CD8-positive, alpha-beta memory T cell (primary cell): ENCODE data around the gene SUPT5H. TPM values are rescaled to one million over a fixed set of nuclear protein-coding genes. Genes with fewer than 3 reads are reported as not detected.

Experiments used
- CTCF ChIA-PET: fragments of 350-600 bp; sonication (Branson Sonifier 250); formaldehyde crosslinking; loops from one replicate; lab custom pipeline; 2021; ENCODE audit warnings: antibody characterized with exemption; lab: Charles Lee
- POLR2A ChIA-PET: fragments of 350-600 bp; sonication (Branson Sonifier 250); formaldehyde crosslinking; loops from one replicate; lab custom pipeline; 2021; ENCODE audit warnings: antibody characterized with exemption; lab: Charles Lee
- DNase-seq, 5 donors: peaks; one replicate each; pipeline versions ENCODE4 v3.0.0 to v3.0.0-alpha.2; 2020 to 2022; ENCODE audit warnings: mixed read lengths in 1 of 5
- H3K27ac ChIP-seq: one replicate; pipeline ENCODE4 v1.7.0; 2013; ENCODE audit warnings: low read depth, mild to moderate bottlenecking, low read length, moderate library complexity
- H3K27me3 ChIP-seq: 2 replicates; pipeline ENCODE4 v1.7.0; 2013; ENCODE audit warnings: low read length, mild to moderate bottlenecking; ENCODE audit not compliant: insufficient read depth, poor library complexity, severe bottlenecking
- H3K36me3 ChIP-seq: 2 replicates; pipeline ENCODE4 v1.7.0; 2013; ENCODE audit warnings: mild to moderate bottlenecking, low read length, moderate library complexity; ENCODE audit not compliant: insufficient read depth
- H3K4me1 ChIP-seq: 2 replicates; pipeline ENCODE4 v1.7.0; 2013; ENCODE audit warnings: mild to moderate bottlenecking, low read length, moderate library complexity; ENCODE audit not compliant: insufficient read depth
- H3K4me3 ChIP-seq: 2 replicates; pipeline ENCODE4 v1.7.0; 2013; ENCODE audit warnings: mild to moderate bottlenecking, low read length
- H3K9me3 ChIP-seq: 2 replicates; pipeline ENCODE4 v1.7.0; 2013; ENCODE audit warnings: mild to moderate bottlenecking, low read length
- H3K27ac Mint-ChIP-seq, 8 donors: one replicate each; pipeline ENCODE4 v1.8.0; 2020 to 2021; ENCODE audit warnings: mixed read lengths in 8 of 8, mild to moderate bottlenecking in 6 of 8, inconsistent platforms in 3 of 8, moderate library complexity in 3 of 8
- H3K27me3 Mint-ChIP-seq, 2 donors: one replicate each; pipeline ENCODE4 v1.8.0; 2020 to 2021; ENCODE audit warnings: mixed read lengths in 2 of 2, mild to moderate bottlenecking in 1 of 2, moderate library complexity in 1 of 2
- H3K36me3 Mint-ChIP-seq, 3 donors: one replicate each; pipeline ENCODE4 v1.8.0; 2020 to 2021; ENCODE audit warnings: mixed read lengths in 3 of 3, inconsistent platforms in 1 of 3, mild to moderate bottlenecking in 1 of 3
- H3K4me1 Mint-ChIP-seq, 3 donors: one replicate each; pipeline ENCODE4 v1.8.0; 2020 to 2021; ENCODE audit warnings: mixed read lengths in 3 of 3, inconsistent platforms in 1 of 3, mild to moderate bottlenecking in 1 of 3
- H3K4me3 Mint-ChIP-seq, 7 donors: one replicate each; pipeline ENCODE4 v1.8.0; 2020 to 2021; ENCODE audit warnings: mixed read lengths in 7 of 7, mild to moderate bottlenecking in 6 of 7, moderate library complexity in 4 of 7, inconsistent platforms in 2 of 7
- H3K9me3 Mint-ChIP-seq, 5 donors: one replicate each; pipeline ENCODE4 v1.8.0; 2020 to 2022; ENCODE audit warnings: mixed read lengths in 5 of 5, mild to moderate bottlenecking in 3 of 5, moderate library complexity in 2 of 5, inconsistent platforms in 1 of 5
- polyA plus RNA-seq: library from polyadenylated mRNA; unstranded; fragments of 300-500 nt; fragmentation: Illumina TruSeq; gene quantifications from one replicate; pipeline ENCODE4 v1.2.3, GENCODE V29; 2021
- total RNA-seq, 2 experiments: library from RNA; stranded (reverse); gene quantifications; one replicate each; pipeline ENCODE4 v1.2.3, GENCODE V29; 2021

The SUPT5H gene
- total and polyA plus RNA-seq, 3 experiments from 2014 or later: 115 to 196 (median 190) TPM

DNA sequence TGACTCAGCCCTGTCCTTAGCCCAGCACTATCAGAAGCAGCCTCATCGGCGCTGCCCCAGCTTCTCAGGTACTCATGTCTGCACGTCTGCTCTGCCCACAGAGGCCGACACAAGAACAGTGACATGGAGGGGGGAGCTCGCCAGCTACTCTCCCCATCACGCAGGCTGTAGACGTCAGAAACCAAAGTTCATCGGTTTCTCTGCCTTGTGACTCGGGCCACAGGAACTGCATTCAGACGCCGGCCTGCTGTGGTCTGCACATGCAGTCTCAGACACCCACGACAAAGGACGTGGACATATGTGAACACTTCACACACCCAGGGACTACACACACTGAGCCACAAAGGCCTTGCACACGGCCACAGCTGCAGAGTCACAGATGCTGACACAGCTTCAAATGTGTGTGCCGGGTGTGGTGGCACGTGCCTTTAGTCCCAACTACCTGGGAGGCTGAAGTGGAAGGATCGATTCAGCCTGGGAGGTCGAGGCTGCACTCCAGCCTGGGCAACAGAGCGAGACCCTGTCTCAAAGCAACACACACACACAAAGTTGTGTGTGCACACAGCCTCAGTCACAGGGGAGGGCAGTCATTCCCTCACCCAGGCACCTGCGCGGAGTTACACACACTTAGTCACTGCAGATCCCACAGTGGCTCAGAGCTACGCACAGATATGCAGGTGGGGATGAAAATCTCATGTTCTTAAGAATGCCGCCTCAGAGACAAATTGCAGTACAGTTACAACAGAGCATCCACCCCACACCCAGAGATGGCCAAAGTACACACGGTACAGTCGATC is 43.6 kb upstream of the SUPT5H start:
- Mint-ChIP-seq H3K36me3 (peaks cover 0 to 17% (median 0%) of the 10 kb centered on the region in 3 donors), H3K4me1 (peaks cover 53 to 88% (median 71%) of the 10 kb centered on the region in 3 donors), H3K9me3 (peaks cover 0 to 1% (median 0%) of the 10 kb centered on the region in 5 donors), H3K27ac (peak overlapping the region; percentile 96 to 100 (median 99)), H3K4me3 (peak overlapping the region; percentile 77 to 89 (median 80)), H3K27me3 (peaks cover 0 to 3% of the 10 kb centered on the region in 2 donors)
- no peaks in the 10 kb centered on the region for H3K27me3 ChIP-seq
- H3K36me3 ChIP-seq: peaks cover 5% of the 10 kb centered on the region
- CTCF ChIA-PET: interaction anchor here (0.8 to 8.9 kb wide), 7 partner anchors 10 to 279 kb away, joined by 3 to 207 read pairs (median 6); partner anchors contain the start of genes MED29, PAF1, PLEKHG2 and RPS16
- no peaks in the 10 kb centered on the region for H3K9me3 ChIP-seq
- peak overlapping the region; percentile 99 for H3K27ac ChIP-seq
- POLR2A ChIA-PET: interaction anchor here (0.5 to 3.1 kb wide), 11 partner anchors 7 to 192 kb away, joined by 3 to 38 read pairs (median 4); partner anchors contain the start of genes MED29, PAF1, PLEKHG2 and RPS16
- peaks cover 88% of the 10 kb centered on the region for H3K4me1 ChIP-seq
- H3K4me3 ChIP-seq: peak overlapping the region; percentile 10
- DNase-seq: peak; percentile 81 to 96 (median 89)

DNA sequence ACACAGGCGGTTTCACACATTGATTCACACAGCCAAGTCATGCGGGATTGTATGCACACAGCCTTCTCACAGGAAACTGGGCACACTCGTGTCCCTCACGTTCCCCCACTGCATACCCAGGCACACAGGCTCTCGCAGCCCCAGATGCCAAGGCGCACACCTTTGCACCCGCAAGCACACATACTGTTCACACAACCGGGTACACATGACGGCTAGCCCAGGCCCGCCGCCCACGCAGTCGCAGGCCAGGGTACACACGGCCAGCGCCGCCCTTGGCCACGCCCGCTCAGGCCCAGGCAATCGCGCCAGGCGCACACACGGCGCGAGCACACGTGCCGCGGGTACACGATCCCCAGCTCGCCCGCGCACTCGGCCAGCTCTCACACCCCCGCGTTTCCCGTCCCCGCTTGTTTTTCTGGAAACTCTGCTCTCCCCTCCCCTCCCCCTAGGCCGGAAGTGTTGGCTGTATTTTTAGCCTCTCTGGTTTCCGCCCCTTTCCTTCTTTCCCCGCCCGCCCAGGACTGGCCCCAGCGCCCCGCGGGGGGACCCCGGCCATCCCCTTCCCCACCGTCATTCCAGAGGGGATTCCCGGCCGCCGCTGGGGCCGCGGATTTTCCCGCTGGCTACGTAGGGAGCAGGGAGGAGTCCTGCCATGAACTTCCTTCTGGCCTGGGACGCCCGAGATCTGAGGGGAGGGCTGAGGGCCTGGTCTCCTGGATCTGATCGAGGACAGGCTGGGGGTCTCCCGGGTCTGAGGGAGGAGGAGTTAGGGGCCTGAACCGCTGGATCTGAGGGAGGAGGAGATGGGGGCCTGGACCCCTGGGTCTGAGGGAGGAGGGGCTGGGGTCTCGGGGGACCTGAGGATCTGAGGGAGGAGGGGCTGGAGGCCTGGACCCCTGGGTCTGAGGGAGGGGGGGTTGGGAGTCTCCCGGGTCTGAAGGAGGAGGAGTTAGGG is 42.8 kb upstream of the SUPT5H start:
- H3K27ac Mint-ChIP-seq: peak overlapping the region; percentile 96 to 100 (median 99)
- no peaks in the 10 kb centered on the region for H3K9me3 ChIP-seq
- H3K27me3 ChIP-seq: no peaks in the 10 kb centered on the region
- POLR2A ChIA-PET: interaction anchor here (0.6 to 3.1 kb wide), 9 partner anchors 9 to 68 kb away, joined by 3 to 38 read pairs (median 5); partner anchors contain the start of genes MED29, PAF1, PLEKHG2 and RPS16
- H3K27ac ChIP-seq: peak overlapping the region; percentile 99
- CTCF ChIA-PET: interaction anchor here (1.8 to 8.9 kb wide), 3 partner anchors 9 to 33 kb away, joined by 6 to 207 read pairs (median 7); partner anchors contain the start of genes MED29, PAF1, PLEKHG2 and RPS16
- peaks cover 1% of the 10 kb centered on the region for H3K36me3 ChIP-seq
- peaks cover 0 to 6% (median 0%) of the 10 kb centered on the region in 5 donors for H3K9me3 Mint-ChIP-seq
- H3K4me3 ChIP-seq: peak overlapping the region; percentile 87
- peaks cover 84% of the 10 kb centered on the region for H3K4me1 ChIP-seq
- peaks cover 0 to 9% of the 10 kb centered on the region in 2 donors for H3K27me3 Mint-ChIP-seq
- peak; percentile 78 to 90 (median 84) for DNase-seq
- H3K36me3 Mint-ChIP-seq: peaks cover 0 to 19% (median 2%) of the 10 kb centered on the region in 3 donors
- H3K4me3 Mint-ChIP-seq: peak overlapping the region; percentile 77 to 89 (median 80)
- peaks cover 53 to 84% (median 68%) of the 10 kb centered on the region in 3 donors for H3K4me1 Mint-ChIP-seq

DNA sequence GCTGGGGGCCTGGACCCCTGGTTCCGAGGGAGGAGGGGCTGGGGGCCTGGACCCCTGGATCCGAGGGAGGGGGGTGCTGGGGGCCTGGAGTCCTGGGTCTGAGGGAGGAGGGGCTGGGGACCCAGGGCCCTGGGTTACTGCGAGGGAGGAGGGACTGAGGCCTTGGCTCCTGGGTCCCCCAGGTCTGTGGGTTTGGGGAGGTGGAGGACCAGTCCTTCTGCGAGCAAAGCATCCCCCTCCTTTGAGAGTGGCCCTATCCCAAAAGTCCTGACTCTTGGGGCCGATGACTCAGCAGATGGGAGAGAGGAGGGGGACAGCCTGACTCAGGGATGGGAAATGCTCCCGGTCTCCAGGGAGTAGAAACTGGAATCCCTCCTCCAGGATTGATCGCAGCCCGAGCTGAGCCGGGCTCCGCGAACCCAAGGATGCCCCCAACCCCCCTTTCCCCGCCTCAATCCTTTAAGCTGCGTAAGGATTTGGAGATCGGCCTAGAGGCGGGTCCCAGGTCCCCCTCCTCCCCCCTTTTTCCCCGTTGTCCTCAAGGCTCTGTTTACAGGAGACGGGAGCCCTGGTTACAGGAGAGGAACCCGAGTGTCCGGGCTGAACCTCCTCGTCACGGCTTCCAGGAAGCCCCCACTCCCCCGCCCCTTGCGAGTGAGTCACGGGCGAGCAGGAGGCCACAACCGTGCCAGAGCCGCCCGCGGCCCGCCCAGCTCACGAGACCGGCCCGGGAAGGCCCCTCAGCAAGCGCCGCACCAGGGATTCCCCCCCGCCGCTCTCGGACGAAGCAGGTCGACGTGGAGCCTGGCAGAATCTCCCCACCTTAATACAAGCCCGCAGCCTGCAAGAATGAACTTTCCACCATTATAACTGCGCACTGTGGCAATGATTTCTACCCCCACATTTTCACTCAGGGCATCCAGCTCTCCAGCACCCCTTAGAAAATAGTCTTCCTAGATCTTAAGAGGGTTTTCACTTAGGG is 41.8 kb upstream of the SUPT5H start:
- CTCF ChIA-PET: interaction anchor here (0.5 to 8.9 kb wide), 4 partner anchors 8 to 477 kb away, joined by 3 to 207 read pairs (median 4); partner anchors contain the start of genes MED29, PAF1 and PLEKHG2
- no peaks in the 10 kb centered on the region for H3K9me3 ChIP-seq

DNA sequence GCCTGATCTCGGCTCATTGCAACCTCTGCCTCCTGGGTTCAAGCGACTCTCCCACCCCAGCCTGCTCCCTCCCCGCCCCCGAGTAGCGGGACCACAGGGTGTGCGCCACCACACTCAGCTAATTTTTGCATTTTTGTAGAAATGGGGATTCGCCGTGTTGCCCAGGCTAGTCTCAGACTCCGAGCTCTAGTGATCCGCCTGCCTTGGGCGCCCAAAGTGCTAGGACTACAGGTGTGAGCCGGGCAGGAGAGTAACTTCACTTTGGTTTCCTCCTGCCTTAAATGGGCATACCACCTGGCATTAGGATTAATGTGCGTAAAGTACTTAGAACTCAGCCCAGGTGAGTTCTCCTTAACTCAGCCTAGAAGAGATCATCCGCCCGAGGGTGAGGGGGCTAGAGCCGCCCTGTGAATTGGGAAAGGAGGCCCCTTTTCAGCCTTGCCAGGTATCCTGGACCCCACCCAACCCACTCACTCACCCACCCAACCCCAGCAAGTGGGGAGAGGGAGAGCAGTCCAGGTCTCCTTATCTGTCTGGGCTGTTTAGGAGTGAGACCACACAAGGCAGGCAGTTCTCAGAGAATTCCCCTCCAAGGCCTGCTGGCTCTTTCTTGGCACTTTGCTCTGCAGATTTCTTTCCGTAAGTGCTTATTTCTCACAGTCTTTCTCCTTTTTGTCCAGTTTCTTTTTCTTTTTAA is 40.0 kb upstream of the SUPT5H start:
- Mint-ChIP-seq H3K36me3 (peaks cover 13 to 32% (median 13%) of the 10 kb centered on the region in 3 donors), H3K9me3 (peaks cover 0 to 15% (median 6%) of the 10 kb centered on the region in 5 donors), H3K27ac (peak overlapping the region; percentile 94 to 100 (median 99)), H3K4me1 (peaks cover 46 to 67% (median 57%) of the 10 kb centered on the region in 3 donors), H3K4me3 (peak overlapping the region; percentile 46 to 94 (median 92)), H3K27me3 (peaks cover 0 to 31% of the 10 kb centered on the region in 2 donors)
- CTCF ChIA-PET: interaction anchor here (4.2 kb wide), 1 partner anchor 8 kb away, joined by 70 read pairs; no protein-coding TSS in a partner anchor
- Histone ChIP-seq H3K9me3 (no peaks in the 10 kb centered on the region), H3K4me3 (peak overlapping the region; percentile 45), H3K27me3 (no peaks in the 10 kb centered on the region), H3K27ac (peak overlapping the region; percentile 85), H3K36me3 (peaks cover 14% of the 10 kb centered on the region), H3K4me1 (peaks cover 60% of the 10 kb centered on the region)
- POLR2A ChIA-PET: interaction anchor here (0.6 to 4.3 kb wide), 3 partner anchors 8 to 118 kb away, joined by 3 to 96 read pairs (median 5); no protein-coding TSS in a partner anchor
- DNase-seq: peak in 1 of 5 donors; percentile 53

More for the DNA sequence above, 41.8 kb upstream of the SUPT5H start:
- H3K4me1 Mint-ChIP-seq: peaks cover 49 to 76% (median 64%) of the 10 kb centered on the region in 3 donors
- Histone ChIP-seq H3K27ac (peak overlapping the region; percentile 99), H3K27me3 (no peaks in the 10 kb centered on the region), H3K36me3 (peaks cover 11% of the 10 kb centered on the region), H3K4me1 (peaks cover 74% of the 10 kb centered on the region), H3K4me3 (peak overlapping the region; percentile 87)
- peaks cover 0 to 18% of the 10 kb centered on the region in 2 donors for H3K27me3 Mint-ChIP-seq
- H3K4me3 Mint-ChIP-seq: peak overlapping the region; percentile 77 to 89 (median 80)
- H3K27ac Mint-ChIP-seq: peak overlapping the region; percentile 96 to 100 (median 99)
- peaks cover 9 to 25% (median 9%) of the 10 kb centered on the region in 3 donors for H3K36me3 Mint-ChIP-seq
- POLR2A ChIA-PET: interaction anchor here (1.0 to 1.8 kb wide), 4 partner anchors 9 to 32 kb away, joined by 4 to 6 read pairs (median 5); partner anchors contain the start of genes MED29, PAF1, PLEKHG2 and RPS16
- H3K9me3 Mint-ChIP-seq: peaks cover 0 to 12% (median 1%) of the 10 kb centered on the region in 5 donors
- DNase-seq: peak; percentile 93 to 99 (median 98)

DNA sequence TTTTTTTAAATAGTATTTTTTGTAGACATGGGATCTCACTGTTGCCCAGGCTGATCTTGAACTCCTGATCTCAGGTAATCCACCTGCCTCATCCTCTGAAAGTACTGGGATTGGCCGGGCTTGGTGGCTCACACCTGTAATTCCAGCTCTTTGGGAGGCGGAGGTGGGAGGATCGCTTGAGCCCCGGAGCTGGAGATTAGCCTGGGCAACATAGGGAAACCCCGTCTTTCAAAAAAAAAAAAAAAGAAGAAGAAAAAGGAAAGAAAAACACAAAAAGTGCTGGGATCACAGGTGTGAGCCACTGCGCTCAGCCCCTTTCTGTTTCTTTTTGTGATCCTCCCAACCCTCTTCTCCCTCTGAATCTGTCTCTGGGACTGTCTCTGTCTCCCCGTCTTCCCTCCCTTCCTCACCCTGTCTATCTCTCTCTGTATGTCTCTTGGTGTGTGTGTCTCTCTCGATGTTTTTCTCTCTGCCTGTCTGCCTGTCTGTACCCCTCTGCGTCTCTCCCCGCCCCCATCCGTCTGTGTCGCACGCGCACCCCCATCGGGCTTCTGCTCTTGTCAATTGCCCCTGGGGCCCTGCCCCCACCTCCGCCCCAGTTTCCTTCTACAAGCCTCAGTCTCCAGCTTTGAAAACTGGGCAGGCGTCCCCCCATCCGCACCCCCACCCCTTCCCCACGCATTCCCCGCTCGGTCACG is 39.3 kb upstream of the SUPT5H start:
- Histone ChIP-seq H3K9me3 (no peaks in the 10 kb centered on the region), H3K27me3 (no peaks in the 10 kb centered on the region), H3K36me3 (peaks cover 14% of the 10 kb centered on the region), H3K27ac (peak overlapping the region; percentile 85), H3K4me1 (peaks cover 60% of the 10 kb centered on the region), H3K4me3 (peak overlapping the region; percentile 83)
- peak overlapping the region; percentile 94 to 100 (median 99) for H3K27ac Mint-ChIP-seq
- ChIA-PET POLR2A (interaction anchor here (0.7 to 4.3 kb wide), 5 partner anchors 8 to 536 kb away, joined by 3 to 96 read pairs (median 3); partner anchors contain the start of genes MED29, PAF1 and SAMD4B), CTCF (interaction anchor here (4.2 kb wide), 1 partner anchor 9 kb away, joined by 70 read pairs; no protein-coding TSS in a partner anchor)
- peak; percentile 73 to 97 (median 87) for DNase-seq
- H3K27me3 Mint-ChIP-seq: peaks cover 0 to 31% of the 10 kb centered on the region in 2 donors
- peaks cover 0 to 19% (median 8%) of the 10 kb centered on the region in 5 donors for H3K9me3 Mint-ChIP-seq
- H3K36me3 Mint-ChIP-seq: peaks cover 13 to 35% (median 13%) of the 10 kb centered on the region in 3 donors
- H3K4me3 Mint-ChIP-seq: peak overlapping the region; percentile 89 to 96 (median 92)
- H3K4me1 Mint-ChIP-seq: peaks cover 50 to 67% (median 59%) of the 10 kb centered on the region in 3 donors
